ENCODE data around the gene ZNF652. TPM values are rescaled to one million over a fixed set of nuclear protein-coding genes. Genes with fewer than 3 reads are reported as not detected.

Gene ZNF652
- total and polyA plus RNA-seq, 2 experiments from 2014 or later = 36.2 to 54.5 TPM

DNA sequence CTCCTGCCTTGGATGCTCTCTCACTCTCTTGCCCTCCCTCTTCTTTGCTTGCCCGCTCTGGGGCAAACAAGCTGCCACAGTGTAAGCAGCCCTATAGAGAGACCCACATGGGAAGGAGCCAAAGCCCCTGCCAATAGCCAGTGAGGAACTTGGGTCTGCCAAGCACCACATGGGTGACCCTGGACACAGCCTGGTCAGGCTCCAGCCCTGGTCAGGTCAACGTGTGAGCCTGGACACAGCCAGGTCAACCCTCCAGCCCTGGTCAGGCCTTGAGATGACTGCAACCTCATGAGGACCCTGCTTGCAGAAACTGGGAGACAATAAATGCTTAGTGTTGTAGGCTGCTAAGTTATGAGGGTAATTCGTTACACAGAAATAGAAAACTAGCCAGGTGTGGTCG, 117.2 kb downstream of the ZNF652 start:
- H3K36me3 Mint-ChIP-seq (ENCODE audit: low read depth) = no peaks in the 10 kb centered on the region
- H3K9me2 ChIP-seq (ENCODE audit: insufficient read depth) = no peaks in the 10 kb centered on the region
- H3F3A ChIP-seq (replicated peaks; ENCODE audit: low read depth) = no peaks in the 10 kb centered on the region
- DNase-seq (ENCODE audit: low spot score) = no peak
- H3K27me3 ChIP-seq (ENCODE audit: insufficient read depth) = no peaks in the 10 kb centered on the region
- H3K79me2 ChIP-seq (replicated peaks; ENCODE audit: insufficient read depth) = no peaks in the 10 kb centered on the region
- peaks cover 3% of the 10 kb centered on the region for H3K27me3 Mint-ChIP-seq (ENCODE audit: insufficient read depth, low read depth, poor library complexity)
- no peaks in the 10 kb centered on the region for H3K9me3 Mint-ChIP-seq
- ATAC-seq = no peak
- no peak overlapping the region for H2AFZ ChIP-seq
- no peaks in the 10 kb centered on the region for H4K20me1 ChIP-seq (replicated peaks; ENCODE audit: insufficient read depth)
- H3K27ac ChIP-seq (ENCODE audit: low read depth) = no peak overlapping the region
- no peak overlapping the region for H3K4me3 Mint-ChIP-seq
- no peak overlapping the region for H3K27ac Mint-ChIP-seq
- no peak overlapping the region for H3K4me2 ChIP-seq
- TF ChIP-seq CREB1 (CRISPR knock-in tag; IDR thresholded peaks at IDR 0.05; ENCODE audit: low read depth) = no peak
- TF ChIP-seq JUNB (IDR thresholded peaks at IDR 0.05; ENCODE audit: unreplicated experiment) = no peak
- TF ChIP-seq, protein P1, sequence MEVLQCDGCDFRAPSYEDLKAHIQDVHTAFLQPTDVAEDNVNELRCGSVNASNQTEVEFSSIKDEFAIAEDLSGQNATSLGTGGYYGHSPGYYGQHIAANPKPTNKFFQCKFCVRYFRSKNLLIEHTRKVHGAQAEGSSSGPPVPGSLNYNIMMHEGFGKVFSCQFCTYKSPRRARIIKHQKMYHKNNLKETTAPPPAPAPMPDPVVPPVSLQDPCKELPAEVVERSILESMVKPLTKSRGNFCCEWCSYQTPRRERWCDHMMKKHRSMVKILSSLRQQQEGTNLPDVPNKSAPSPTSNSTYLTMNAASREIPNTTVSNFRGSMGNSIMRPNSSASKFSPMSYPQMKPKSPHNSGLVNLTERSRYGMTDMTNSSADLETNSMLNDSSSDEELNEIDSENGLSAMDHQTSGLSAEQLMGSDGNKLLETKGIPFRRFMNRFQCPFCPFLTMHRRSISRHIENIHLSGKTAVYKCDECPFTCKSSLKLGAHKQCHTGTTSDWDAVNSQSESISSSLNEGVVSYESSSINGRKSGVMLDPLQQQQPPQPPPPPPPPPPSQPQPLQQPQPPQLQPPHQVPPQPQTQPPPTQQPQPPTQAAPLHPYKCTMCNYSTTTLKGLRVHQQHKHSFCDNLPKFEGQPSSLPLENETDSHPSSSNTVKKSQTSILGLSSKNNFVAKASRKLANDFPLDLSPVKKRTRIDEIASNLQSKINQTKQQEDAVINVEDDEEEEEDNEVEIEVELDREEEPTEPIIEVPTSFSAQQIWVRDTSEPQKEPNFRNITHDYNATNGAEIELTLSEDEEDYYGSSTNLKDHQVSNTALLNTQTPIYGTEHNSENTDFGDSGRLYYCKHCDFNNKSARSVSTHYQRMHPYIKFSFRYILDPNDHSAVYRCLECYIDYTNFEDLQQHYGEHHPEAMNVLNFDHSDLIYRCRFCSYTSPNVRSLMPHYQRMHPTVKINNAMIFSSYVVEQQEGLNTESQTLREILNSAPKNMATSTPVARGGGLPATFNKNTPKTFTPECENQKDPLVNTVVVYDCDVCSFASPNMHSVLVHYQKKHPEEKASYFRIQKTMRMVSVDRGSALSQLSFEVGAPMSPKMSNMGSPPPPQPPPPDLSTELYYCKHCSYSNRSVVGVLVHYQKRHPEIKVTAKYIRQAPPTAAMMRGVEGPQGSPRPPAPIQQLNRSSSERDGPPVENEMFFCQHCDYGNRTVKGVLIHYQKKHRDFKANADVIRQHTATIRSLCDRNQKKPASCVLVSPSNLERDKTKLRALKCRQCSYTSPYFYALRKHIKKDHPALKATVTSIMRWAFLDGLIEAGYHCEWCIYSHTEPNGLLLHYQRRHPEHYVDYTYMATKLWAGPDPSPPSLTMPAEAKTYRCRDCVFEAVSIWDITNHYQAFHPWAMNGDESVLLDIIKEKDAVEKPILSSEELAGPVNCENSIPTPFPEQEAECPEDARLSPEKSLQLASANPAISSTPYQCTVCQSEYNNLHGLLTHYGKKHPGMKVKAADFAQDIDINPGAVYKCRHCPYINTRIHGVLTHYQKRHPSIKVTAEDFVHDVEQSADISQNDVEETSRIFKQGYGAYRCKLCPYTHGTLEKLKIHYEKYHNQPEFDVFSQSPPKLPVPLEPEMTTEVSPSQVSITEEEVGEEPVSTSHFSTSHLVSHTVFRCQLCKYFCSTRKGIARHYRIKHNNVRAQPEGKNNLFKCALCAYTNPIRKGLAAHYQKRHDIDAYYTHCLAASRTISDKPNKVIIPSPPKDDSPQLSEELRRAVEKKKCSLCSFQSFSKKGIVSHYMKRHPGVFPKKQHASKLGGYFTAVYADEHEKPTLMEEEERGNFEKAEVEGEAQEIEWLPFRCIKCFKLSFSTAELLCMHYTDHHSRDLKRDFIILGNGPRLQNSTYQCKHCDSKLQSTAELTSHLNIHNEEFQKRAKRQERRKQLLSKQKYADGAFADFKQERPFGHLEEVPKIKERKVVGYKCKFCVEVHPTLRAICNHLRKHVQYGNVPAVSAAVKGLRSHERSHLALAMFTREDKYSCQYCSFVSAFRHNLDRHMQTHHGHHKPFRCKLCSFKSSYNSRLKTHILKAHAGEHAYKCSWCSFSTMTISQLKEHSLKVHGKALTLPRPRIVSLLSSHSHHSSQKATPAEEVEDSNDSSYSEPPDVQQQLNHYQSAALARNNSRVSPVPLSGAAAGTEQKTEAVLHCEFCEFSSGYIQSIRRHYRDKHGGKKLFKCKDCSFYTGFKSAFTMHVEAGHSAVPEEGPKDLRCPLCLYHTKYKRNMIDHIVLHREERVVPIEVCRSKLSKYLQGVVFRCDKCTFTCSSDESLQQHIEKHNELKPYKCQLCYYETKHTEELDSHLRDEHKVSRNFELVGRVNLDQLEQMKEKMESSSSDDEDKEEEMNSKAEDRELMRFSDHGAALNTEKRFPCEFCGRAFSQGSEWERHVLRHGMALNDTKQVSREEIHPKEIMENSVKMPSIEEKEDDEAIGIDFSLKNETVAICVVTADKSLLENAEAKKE (CRISPR knock-in tag; IDR thresholded peaks at IDR 0.05) = no peak
- TF ChIP-seq, protein P2, sequence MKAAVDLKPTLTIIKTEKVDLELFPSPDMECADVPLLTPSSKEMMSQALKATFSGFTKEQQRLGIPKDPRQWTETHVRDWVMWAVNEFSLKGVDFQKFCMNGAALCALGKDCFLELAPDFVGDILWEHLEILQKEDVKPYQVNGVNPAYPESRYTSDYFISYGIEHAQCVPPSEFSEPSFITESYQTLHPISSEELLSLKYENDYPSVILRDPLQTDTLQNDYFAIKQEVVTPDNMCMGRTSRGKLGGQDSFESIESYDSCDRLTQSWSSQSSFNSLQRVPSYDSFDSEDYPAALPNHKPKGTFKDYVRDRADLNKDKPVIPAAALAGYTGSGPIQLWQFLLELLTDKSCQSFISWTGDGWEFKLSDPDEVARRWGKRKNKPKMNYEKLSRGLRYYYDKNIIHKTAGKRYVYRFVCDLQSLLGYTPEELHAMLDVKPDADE (IDR thresholded peaks at IDR 0.05) = no peak
- no peak for TF ChIP-seq EZH2 (IDR thresholded peaks at IDR 0.05; ENCODE audit: low read depth, unreplicated experiment)
- no peak for TF ChIP-seq NANOG (IDR thresholded peaks at IDR 0.05; ENCODE audit: borderline replicate concordance)
- TF ChIP-seq ZNF114 (CRISPR knock-in tag; IDR thresholded peaks at IDR 0.05) = no peak
- TF ChIP-seq, protein P3, sequence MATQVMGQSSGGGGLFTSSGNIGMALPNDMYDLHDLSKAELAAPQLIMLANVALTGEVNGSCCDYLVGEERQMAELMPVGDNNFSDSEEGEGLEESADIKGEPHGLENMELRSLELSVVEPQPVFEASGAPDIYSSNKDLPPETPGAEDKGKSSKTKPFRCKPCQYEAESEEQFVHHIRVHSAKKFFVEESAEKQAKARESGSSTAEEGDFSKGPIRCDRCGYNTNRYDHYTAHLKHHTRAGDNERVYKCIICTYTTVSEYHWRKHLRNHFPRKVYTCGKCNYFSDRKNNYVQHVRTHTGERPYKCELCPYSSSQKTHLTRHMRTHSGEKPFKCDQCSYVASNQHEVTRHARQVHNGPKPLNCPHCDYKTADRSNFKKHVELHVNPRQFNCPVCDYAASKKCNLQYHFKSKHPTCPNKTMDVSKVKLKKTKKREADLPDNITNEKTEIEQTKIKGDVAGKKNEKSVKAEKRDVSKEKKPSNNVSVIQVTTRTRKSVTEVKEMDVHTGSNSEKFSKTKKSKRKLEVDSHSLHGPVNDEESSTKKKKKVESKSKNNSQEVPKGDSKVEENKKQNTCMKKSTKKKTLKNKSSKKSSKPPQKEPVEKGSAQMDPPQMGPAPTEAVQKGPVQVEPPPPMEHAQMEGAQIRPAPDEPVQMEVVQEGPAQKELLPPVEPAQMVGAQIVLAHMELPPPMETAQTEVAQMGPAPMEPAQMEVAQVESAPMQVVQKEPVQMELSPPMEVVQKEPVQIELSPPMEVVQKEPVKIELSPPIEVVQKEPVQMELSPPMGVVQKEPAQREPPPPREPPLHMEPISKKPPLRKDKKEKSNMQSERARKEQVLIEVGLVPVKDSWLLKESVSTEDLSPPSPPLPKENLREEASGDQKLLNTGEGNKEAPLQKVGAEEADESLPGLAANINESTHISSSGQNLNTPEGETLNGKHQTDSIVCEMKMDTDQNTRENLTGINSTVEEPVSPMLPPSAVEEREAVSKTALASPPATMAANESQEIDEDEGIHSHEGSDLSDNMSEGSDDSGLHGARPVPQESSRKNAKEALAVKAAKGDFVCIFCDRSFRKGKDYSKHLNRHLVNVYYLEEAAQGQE (IDR thresholded peaks at IDR 0.05; ENCODE audit: unreplicated experiment) = no peak
- TF ChIP-seq, protein P4, sequence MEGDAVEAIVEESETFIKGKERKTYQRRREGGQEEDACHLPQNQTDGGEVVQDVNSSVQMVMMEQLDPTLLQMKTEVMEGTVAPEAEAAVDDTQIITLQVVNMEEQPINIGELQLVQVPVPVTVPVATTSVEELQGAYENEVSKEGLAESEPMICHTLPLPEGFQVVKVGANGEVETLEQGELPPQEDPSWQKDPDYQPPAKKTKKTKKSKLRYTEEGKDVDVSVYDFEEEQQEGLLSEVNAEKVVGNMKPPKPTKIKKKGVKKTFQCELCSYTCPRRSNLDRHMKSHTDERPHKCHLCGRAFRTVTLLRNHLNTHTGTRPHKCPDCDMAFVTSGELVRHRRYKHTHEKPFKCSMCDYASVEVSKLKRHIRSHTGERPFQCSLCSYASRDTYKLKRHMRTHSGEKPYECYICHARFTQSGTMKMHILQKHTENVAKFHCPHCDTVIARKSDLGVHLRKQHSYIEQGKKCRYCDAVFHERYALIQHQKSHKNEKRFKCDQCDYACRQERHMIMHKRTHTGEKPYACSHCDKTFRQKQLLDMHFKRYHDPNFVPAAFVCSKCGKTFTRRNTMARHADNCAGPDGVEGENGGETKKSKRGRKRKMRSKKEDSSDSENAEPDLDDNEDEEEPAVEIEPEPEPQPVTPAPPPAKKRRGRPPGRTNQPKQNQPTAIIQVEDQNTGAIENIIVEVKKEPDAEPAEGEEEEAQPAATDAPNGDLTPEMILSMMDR (conservative IDR thresholded peaks at IDR 0.05; ENCODE audit: low read depth in 2 of 2) = no peak
- no peak for TF ChIP-seq STAT1 (IDR thresholded peaks at IDR 0.05; ENCODE audit: unreplicated experiment)
- no peak for TF ChIP-seq POLR2AphosphoS5 (IDR thresholded peaks at IDR 0.05; ENCODE audit: low read depth)
- no peak for TF ChIP-seq ZNF331 (CRISPR knock-in tag; IDR thresholded peaks at IDR 0.05; ENCODE audit: low read depth)
- H3K4me3 ChIP-seq = no peak overlapping the region
- no peaks in the 10 kb centered on the region for H3K4me1 ChIP-seq (ENCODE audit: insufficient read depth)
- H3K4me1 Mint-ChIP-seq = no peaks in the 10 kb centered on the region
- H3K36me3 ChIP-seq (ENCODE audit: insufficient read depth) = no peaks in the 10 kb centered on the region

Measured in GM23338 (cell line).